Activated B cell treated with CpG ODN at 0.5 μM for 24 hours (primary cell): Measurements from ENCODE around the gene STAMBPL1. TPM values are rescaled to one million over a fixed set of nuclear protein-coding genes. Genes with fewer than 3 reads are reported as not detected.

Source experiments
- ATAC-seq: fragments of 200-7000 bp; cut with Tn5 transposase; one replicate; pipeline ENCODE4 v1.10.0; 2021; ENCODE audit warnings: low read depth, mild to moderate bottlenecking, moderate library complexity
- CTCF ChIA-PET: fragments of 350-600 bp; sonication (Branson Sonifier 250); formaldehyde crosslinking; loops from one replicate; lab custom pipeline; 2021; ENCODE audit warnings: antibody characterized with exemption; lab: Charles Lee
- POLR2A ChIA-PET: fragments of 350-600 bp; sonication (Branson Sonifier 250); formaldehyde crosslinking; loops from one replicate; lab custom pipeline; 2021; ENCODE audit warnings: antibody characterized with exemption; lab: Charles Lee
- DNase-seq: peaks from one replicate; pipeline ENCODE4 v3.0.0; 2022
- H3K27ac Mint-ChIP-seq: one replicate; pipeline ENCODE4 v1.8.0; 2020; ENCODE audit warnings: mixed read lengths
- H3K27me3 Mint-ChIP-seq: one replicate; pipeline ENCODE4 v1.8.0; 2021; ENCODE audit warnings: mixed read lengths
- H3K36me3 Mint-ChIP-seq: one replicate; pipeline ENCODE4 v1.8.0; 2021; ENCODE audit warnings: low read depth, mixed read lengths
- H3K4me1 Mint-ChIP-seq: one replicate; pipeline ENCODE4 v1.8.0; 2021; ENCODE audit warnings: mixed read lengths
- H3K4me3 Mint-ChIP-seq: one replicate; pipeline ENCODE4 v1.8.0; 2020; ENCODE audit warnings: mild to moderate bottlenecking, mixed read lengths
- H3K9me3 Mint-ChIP-seq: one replicate; pipeline ENCODE4 v1.8.0; 2020; ENCODE audit warnings: mixed read lengths
- CTCF ChIP-seq: fragments of 200-600 bp; IDR thresholded peaks from one replicate; pipeline ENCODE4 v1.8.0; 2022; ENCODE audit warnings: antibody characterized with exemption, mild to moderate bottlenecking
- intact Hi-C: fragments of 100-400 bp; cut with micrococcal nuclease; formaldehyde crosslinking; loops from one replicate; pipeline ENCODE4 v1.15.1; 2024
- total RNA-seq: library from RNA; stranded (reverse); gene quantifications from 2 replicates; pipeline ENCODE4 v1.2.3, GENCODE V29; 2022

Gene STAMBPL1
- total RNA-seq, 1 donor from 2014 or later: 44.5 TPM

GRCh38 chr10:88913788-88914187, 33.7 kb downstream of the STAMBPL1 start:
- no peaks in the 10 kb centered on the region for H3K27me3 Mint-ChIP-seq

GRCh38 chr10:88915781-88916180, 35.7 kb downstream of the STAMBPL1 start:
- no peak overlapping the region for H3K27ac Mint-ChIP-seq
- no peak for ATAC-seq
- no peaks in the 10 kb centered on the region for H3K27me3 Mint-ChIP-seq
- no peak for DNase-seq
- no peaks in the 10 kb centered on the region for H3K9me3 Mint-ChIP-seq
- TF ChIP-seq CTCF: no peak
- H3K4me1 Mint-ChIP-seq: no peaks in the 10 kb centered on the region
- ChIA-PET POLR2A (no interaction called here), CTCF (interaction anchor here (1.2 kb wide), 1 partner anchor 80 kb away, joined by 3 read pairs; no protein-coding TSS in a partner anchor)
- intact Hi-C loops: no loop called here
- H3K36me3 Mint-ChIP-seq: peaks cover 80% of the 10 kb centered on the region
- no peak overlapping the region for H3K4me3 Mint-ChIP-seq

More at GRCh38 chr10:88913788-88914187, 33.7 kb downstream of the STAMBPL1 start:
- DNase-seq (no peak), ATAC-seq (no peak)
- Mint-ChIP-seq H3K36me3 (peaks cover 79% of the 10 kb centered on the region), H3K9me3 (no peaks in the 10 kb centered on the region), H3K27ac (no peak overlapping the region), H3K4me3 (no peak overlapping the region), H3K4me1 (no peaks in the 10 kb centered on the region)
- POLR2A ChIA-PET: no interaction called here
- CTCF ChIA-PET: no interaction called here
- intact Hi-C loops: no loop called here
- TF ChIP-seq CTCF: no peak

GRCh38 chr10:88916231-88916630, 36.2 kb downstream of the STAMBPL1 start:
- intact Hi-C loops: no loop called here
- Mint-ChIP-seq H3K4me3 (no peak overlapping the region), H3K36me3 (peaks cover 78% of the 10 kb centered on the region), H3K9me3 (no peaks in the 10 kb centered on the region), H3K4me1 (no peaks in the 10 kb centered on the region), H3K27ac (no peak overlapping the region), H3K27me3 (no peaks in the 10 kb centered on the region)
- ATAC-seq: no peak
- no peak for TF ChIP-seq CTCF
- no peak for DNase-seq
- ChIA-PET CTCF (interaction anchor here (1.2 kb wide), 1 partner anchor 81 kb away, joined by 3 read pairs; no protein-coding TSS in a partner anchor), POLR2A (interaction anchor here (0.6 kb wide), 1 partner anchor 9 kb away, joined by 10 read pairs; no protein-coding TSS in a partner anchor)

GRCh38 chr10:88916986-88917385, 36.9 kb downstream of the STAMBPL1 start:
- ATAC-seq: no peak
- CTCF ChIA-PET: interaction anchor here (1.4 to 4.1 kb wide), 2 partner anchors 18 to 81 kb away, joined by 4 to 17 read pairs; no protein-coding TSS in a partner anchor
- Mint-ChIP-seq H3K4me3 (no peak overlapping the region), H3K9me3 (no peaks in the 10 kb centered on the region), H3K4me1 (no peaks in the 10 kb centered on the region), H3K36me3 (peaks cover 72% of the 10 kb centered on the region), H3K27ac (no peak overlapping the region), H3K27me3 (no peaks in the 10 kb centered on the region)
- TF ChIP-seq CTCF: no peak
- intact Hi-C loops: no loop called here
- no peak for DNase-seq
- POLR2A ChIA-PET: no interaction called here

- Mint-ChIP-seq H3K36me3 (peaks cover 72% of the 10 kb centered on the region), H3K27ac (no peak overlapping the region), H3K4me3 (no peak overlapping the region), H3K4me1 (no peaks in the 10 kb centered on the region), H3K27me3 (no peaks in the 10 kb centered on the region), H3K9me3 (no peaks in the 10 kb centered on the region)
- POLR2A ChIA-PET: no interaction called here
- no peak for ATAC-seq
- CTCF ChIA-PET: interaction anchor here (1.4 to 4.1 kb wide), 2 partner anchors 16 to 83 kb away, joined by 4 to 17 read pairs; no protein-coding TSS in a partner anchor
- intact Hi-C loops: no loop called here
- no peak for DNase-seq
- TF ChIP-seq CTCF: no peak
Measured at GRCh38 chr10:88918191-88918905, 38.3 kb downstream of the STAMBPL1 start.
